OCI-M2 (cell line): ENCODE results near the gene VDAC1.
"Not testable (repeated sequence)": the region's sequence is repeated elsewhere in the genome, so short reads cannot be mapped to it uniquely, and the experiment has no call there.

Experiments used
- DNase-seq: peaks from one replicate; lab custom pipeline; 2025; ENCODE audit not compliant: unreplicated experiment; lab: John Stamatoyannopoulos, UW

VDAC1 gene

DNA sequence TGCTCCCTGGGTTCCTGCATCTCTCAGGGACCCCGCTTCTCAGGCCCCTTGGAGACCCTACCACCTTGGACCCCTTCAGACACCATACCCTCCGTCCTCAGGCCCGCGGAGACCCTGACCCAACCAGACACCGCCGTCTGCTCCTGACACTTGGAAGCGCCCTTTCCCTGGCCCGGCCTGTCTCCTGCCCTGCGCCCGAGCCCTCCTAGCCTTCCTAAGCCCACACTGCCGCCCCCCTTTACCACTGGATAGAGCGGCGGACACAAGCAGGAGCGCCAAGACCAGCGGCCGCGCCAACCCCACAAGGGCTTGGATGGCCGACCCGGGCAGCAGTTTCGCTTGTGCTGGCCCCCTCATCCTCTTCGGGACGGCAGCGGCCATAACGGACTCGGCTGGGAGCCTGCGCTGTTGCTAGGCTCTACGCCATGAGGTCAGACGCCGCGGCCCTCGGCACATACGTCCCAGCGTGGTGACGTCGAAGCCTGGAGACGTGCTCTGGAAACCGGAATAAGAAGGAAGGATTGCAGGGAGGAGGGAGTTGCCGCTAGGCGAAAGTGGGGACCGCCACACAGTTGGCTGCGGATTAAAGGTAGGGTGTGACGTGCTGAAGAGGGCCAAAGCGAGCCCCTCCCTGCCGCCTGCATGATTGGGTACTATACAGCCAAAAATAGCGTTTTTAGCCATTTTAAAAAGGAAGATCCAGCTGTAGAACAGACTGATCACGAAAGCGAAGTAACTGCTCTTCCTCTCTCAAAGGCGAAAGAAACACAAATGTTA is 36.4 kb downstream of the VDAC1 start, which contains the start of gene C5orf15:
Gene C5orf15 (minus strand): TSS at position 422 of the 777 bp plus-strand sequence. CDS start 41 bp downstream, at position 381.
- peak; percentile 34 for DNase-seq

DNA sequence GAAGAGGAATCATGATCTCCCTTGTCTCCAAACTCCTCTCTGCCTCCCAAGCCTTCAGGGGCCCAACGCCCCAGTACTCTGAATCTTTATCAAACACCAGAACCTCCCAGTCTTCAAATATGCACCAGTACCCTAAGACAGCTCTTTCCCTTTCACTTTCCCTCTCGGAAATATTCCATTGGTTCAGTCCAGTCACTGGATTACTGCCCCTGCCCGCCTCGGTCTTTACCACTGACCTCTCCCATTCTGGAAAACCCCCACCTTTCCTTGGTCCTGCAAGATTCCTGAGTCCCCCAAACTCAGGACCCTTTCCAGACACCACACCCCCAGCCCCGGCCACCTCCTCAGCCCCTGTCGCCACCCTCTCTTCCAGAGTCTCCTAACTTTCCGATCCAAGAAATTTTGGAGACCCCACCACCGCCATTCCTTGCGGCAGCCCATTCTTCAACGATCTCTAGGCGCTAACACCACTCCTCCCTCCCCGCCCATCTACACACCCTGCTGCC is 37.0 kb downstream of the VDAC1 start:
- no peak for DNase-seq

DNA sequence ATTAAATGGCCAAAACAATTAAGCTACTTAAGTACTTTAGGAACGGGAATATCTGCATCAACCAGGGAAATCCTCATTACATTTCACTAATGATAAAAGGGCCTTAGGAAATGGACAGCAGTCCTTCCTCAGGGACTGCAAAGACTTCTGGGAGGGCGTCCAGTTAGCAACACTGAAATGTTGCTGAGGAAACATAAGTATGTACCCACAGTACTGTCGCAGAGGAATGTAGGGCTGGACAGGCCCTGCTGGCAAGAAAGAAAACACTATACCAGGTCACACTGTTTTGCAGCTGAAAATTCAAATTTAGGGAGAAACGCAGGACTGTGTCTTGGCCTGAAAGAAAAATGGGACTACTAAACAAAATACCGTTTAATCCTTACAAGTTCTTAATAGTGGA is 37.7 kb downstream of the VDAC1 start:
- DNase-seq = no peak

DNA sequence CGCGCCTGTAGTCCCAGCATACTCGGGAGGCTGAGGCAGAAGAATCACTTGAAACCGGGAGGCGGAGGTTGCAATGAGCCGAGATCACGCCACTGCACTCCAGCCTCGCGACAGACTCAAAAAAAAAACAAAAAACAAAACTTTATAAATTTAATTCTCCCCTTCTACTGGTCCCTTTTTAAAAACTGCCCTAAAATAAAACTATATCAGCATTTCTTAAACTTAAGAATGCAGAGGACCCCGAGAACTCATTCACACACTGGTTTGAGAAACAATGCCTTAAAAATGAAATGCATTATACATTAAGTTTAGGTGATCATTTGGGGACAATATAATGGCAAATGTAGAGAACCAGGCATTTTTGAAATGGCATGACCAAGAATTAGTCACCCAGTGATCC is 38.7 kb downstream of the VDAC1 start:
- no peak for DNase-seq

DNA sequence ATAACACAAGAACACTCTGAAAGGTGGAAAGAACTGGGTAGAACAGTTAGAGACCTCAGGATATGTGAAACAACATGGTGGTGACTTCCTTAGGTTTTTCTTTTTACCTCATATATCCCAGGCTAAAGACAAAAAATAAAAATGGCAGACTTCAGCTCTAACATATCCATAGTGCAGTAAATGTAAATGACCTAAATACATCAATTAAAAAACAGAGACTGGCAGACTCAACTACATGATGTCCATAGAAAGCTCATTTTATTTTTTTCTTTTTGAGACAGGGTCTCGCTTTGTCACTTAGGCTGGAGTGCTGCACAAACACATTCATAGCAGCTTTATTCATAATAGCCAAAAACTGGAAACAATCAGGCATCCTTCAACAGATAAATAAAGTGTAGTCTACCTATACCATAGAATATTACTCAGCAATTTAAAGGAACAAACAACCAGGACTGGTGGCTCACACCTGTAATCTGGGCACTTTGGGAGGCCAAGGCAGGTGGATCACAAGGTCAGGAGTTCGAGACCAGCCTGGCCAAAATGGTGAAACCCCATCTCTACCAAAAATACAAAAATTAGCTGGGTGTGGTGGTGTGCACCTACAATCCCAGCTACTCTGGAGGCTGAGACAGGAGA is 41.2 kb downstream of the VDAC1 start:
- no peak for DNase-seq

DNA sequence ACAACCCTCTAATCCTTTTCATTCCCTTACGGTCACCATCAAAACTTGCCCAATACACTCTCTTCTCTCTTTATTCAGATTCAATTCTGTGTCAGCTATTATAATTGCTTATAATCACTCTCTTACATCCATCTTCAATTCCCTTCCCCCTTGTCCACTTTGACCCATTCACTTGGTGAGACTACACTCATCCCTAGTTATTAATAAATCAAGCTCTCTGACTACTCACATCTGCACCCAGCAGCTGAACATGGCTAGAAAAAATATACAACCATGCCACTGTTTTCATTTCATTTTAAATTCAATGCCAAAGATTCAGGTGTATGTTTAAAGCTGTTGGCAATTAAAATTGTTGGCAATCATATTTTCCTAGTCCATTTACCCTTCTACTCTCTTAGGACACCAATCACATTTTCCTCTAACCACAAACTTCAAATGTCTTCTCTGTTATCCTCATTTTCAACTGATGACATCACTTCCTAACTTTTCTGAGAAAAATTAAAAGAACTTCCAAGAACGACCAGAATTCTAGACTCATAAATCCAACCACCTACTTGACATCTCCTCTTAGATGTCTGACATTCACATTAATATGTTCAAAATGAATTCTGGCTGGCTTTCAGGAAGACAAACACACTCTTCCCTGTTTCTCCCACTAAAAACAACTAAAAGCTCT is 41.8 kb downstream of the VDAC1 start:
- no peak for DNase-seq

DNA sequence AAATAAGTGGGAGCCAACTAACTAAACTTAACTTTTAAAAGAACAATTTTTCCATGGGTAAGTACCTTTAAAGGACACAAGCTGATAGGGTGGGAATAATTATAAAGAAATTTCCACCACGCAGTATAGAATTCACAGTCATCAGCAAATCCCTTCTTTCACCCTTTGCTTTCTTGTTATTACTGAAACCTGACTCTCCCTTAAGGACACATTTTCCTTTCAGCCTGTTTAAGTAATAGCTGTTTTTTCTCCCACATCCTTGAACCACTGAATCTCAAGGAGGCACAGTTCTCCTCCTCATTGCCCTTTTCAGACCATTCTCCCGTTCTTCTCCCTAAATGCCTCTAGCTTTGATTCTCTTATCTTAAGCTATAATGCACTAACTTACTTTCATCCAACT is 42.6 kb downstream of the VDAC1 start:
- no peak for DNase-seq

DNA sequence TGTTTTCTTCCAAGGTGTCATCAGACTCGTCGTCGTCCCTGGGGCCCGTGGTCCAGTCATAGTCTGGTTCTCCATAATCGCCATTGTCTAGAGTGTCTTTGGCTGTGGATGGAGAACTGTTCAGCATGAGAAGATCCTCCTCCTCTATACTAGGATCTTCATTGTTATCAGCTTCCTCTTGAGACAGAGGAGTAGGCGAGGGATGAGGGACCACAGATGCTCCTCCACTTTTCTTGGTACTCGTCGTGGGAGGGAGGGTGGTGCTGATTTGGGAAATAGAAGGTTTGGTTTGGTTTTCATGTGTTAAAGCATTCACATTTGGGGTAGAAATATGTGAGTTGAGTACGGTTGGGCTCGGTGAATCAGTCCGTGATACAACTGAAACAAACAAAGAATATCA is 45.1 kb downstream of the VDAC1 start:
- DNase-seq = no peak

DNA sequence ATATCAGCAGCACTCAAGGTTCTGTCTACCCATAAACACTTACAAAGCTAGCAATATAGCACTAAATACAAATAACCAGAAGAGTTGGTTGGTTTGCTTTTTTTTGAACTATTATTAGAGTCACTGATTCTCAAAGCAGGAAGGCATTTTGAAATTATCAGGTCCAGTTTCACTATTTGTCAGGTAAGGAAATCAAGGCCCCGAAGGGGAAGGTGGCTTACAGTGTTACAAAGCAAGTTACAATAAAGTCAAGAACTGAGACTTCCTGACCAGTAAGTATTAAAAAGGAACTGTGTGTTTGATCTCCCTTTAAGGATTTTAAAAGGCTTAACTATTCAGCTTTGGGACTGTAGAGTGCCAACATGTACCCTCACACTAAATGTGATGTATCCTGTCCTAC is 47.2 kb downstream of the VDAC1 start:
- DNase-seq = no peak

DNA sequence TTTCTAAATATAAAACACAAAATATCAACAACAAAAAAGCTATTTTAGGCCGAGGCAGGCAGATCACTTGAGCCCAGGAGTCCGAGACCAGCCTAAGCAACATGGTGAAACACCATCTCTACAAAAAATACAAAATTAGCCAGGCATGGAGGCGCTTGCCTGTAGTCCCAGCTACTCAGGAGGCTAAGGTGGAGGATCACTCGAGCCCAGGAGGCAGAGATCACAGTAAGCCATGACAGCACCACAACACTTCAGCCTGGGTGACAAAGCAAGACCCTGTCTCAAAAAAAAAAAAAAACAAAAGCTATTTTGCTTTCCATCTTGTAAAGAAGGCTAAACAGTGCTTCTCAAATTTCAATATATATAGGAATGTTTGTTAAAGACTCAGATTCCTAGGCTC is 47.7 kb downstream of the VDAC1 start:
- no peak for DNase-seq

DNA sequence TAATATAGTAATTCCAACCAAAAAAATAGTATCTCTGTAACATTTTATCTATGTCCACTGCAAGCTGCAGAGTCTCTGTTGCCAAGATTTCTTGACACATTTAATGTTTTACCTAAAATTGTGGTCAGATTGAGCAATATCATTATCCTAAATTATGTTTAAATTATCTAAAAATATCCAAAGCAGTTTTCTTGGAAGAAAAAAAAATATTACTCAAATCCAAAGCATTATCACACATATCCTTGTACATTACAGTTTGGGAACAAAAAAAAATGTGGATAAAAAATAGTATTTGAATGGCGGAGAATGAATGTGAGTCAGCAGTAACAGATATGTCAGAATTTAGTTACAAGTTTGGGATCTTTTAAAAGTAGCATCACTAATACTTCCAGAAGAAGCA is 48.6 kb downstream of the VDAC1 start:
- DNase-seq = not testable (repeated sequence)

DNA sequence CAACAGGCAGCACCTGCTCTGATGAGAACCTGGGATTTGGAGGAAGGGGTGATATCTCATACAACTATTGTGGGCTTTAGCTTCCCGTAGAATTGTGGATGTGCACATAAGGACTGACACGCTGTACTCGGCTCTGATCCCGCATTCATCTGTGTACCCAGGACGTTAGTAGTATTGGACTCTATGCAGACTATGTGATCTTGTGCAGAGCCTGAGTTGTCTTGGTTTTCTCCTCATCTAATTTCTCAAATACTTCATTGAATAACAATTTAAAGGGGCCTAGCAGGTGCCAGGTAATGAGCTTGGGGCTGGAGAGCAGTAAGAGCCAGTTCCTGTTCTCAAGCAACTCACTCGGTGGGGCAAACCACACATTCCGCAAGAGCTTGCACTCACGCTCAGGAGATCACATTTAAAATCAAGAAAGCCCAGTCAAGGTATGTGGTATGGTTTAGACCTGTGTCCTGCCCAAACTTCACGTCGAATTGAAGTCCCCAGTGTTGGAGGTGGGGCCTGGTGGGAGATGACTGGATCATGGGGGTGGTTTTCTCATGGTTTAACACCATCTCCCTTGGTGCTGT is 51.1 kb downstream of the VDAC1 start:
- DNase-seq = no peak

DNA sequence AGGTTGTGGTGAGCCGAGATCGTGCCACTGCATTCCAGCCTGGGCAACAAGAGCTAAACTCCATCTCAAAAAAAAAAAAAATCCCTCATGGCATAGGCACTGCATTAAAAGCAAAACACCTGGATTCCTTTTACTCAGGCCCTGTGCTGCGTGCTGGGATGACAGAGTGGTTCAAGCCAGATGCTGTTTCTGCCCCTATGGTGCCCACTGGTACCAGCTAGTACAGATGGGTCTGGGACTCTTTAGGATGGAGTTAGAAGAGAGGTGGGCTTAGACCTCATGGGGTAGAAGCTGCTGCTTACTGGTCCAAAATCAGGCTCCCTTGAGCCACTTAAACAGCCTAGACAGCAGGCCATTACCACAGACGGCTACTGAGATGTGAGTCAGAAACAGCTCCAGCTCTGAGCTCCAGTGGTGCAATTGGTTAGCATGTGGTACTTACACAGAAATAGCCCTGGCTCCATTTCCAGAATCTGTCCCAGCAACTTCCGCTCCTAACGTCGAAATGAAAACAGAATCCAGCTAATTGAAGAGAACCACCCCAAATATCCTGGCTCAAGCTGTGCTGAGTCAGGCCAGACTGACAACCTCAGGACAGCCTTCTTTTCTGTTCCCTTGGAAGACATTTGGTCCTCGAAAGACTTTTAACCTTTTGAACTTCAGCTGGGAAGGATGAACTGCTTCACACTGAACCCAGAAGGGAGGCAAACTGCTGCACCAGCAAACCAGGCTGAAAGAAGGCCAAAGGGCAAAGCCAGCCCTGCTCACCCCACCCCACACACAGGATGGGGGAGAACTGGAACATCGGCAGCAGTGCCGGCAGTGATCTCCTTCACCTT is 51.8 kb downstream of the VDAC1 start:
- no peak for DNase-seq

DNA sequence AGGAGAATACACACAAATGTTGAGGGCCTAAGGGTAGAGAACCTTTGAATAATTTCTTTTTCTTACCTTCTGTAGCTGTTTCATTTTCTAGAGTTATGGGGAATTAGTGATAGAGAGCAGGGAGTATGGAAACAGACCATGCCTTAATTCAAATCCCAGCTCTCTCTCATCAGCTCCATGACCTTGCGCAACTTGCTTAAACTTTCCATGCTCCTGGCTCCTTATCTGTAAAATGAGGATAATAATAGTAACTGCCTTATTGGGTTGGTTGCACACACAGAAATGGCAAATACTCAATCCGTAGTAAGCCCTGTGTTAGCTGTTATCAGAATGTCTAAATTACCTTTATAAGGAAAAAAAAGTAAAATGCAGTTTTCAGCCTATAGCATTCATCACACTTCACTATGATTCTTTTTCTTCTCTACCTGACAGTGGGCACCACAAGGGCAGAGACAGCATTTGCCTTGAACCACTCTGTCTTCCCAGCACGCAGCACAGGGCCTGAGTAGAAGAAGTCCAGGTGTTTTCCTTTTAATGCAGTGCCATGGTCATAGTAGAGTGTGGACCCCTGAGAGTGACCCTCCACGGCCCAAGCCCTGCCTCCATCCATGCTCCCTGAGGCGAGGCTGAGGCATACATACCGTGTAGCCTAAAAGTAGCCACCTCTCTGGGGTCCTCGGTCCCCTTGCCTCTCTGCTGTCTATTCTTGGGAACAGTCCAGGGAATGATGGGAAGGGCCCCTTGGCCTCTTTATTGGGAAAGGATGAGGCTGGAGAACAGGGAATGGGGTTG is 53.8 kb downstream of the VDAC1 start:
- DNase-seq = no peak

DNA sequence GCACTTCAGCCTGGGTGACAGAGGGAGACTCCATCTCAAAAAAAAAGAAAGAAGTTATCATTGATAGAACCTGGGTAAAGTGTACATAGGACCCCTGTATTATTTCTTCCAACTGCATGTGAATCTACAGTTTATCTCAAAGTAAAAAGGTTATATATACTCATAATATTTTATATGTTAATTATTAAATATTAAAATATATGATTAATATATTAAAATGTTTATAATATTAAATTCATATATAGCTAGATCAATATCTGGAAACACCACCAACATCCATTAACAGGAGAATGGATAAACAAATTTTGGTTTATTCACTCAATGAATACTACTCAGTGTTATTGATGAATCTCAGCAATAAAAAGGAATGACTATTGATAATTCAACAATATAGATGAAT is 56.1 kb downstream of the VDAC1 start:
- DNase-seq = no peak

DNA sequence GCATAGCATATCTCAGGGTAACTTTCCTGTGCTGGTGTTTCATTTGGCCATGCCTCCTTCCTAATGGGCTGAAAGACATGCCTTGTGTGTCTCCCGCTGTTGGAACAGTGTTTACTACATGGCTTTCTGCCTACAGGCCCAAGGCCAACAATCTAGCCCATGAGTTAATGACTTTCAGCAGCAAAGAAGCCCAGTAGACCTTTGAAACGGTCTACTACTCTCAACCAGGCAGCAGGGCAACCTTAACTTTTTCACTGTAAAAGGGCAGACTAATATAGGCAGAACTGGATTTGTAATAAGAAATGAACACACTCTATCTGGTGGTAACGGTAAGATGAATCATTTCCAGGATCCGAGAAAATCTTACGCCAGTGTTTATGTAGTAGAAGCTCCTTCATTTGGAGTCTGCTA is 57.3 kb downstream of the VDAC1 start:
- no peak for DNase-seq

DNA sequence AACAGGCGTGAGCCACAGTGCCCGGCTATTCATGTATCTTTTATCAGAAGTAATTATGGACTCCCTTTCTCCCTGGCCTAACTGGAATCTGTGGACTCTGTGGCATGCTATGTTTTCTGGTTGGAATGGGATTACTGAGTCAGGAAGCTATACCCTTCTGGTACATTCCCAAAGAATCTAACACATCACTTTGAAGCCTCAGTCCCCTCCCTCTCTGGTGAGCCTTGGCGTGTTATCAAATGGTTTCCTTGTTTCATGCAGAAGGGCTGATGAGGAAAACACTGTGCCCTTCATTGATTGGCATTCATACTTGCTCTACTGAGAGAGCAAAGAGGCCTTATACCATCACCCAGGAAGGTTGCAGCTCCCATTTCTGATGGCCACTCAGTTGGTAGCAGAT is 59.2 kb downstream of the VDAC1 start:
- no peak for DNase-seq

DNA sequence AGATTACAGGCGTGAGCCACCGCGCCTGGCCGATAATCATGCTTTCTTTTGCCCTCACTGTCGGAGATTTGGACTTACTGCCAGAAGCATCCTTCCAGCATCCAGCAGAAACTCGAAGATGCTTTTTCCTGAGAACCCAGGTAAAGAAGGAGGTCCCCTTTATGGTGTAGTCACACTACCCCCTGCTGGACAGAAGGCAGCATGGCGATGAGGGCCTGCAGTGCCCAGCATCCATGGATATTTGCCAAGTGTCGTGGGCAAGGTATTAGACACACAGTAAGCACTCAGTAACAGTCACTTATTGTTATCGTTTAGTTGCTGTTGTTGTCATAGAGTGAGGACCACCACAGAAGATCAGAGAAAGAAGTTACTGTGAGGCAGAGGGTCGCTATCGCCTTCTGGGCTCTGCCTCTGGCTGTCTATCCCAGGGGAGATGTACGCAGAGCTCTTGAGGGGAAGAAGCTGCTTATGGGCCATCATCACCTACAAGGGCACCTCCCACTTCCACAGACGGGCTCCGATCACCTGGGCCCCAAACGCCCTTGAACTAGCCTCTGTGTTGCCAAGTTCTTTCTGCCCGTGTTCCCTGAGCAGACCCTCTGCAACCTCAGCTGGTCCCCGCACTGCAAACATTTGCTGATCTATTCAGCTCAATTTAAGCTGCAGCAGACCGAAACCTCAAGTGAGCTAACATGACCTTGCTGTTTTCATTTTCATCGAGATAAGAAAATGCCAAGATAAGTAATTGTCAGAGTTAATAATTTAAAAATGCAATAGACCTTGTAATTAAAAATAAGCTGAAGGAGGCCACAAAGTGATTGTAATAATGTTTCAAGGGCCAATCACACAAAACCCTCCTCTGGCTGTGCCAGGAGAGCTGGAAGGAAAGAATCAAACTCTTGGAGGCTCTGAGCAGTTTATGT is 60.3 kb downstream of the VDAC1 start:
- DNase-seq = no peak

DNA sequence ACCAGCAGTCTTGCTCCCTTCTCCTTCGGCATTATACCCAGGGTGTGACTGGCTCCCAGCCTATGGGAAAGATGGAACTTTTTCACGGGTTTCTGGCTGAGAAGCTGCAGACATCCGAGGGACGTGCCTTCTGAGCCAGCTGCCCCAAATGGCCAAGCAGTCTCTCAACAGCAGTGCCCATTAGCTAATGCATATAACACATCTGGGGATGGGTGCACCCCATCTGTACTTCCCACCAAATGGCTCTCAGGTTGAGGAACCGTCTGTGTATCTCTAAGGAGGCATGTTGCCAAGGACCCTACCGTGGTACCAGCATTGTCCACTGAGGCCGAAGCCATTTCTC is 61.3 kb downstream of the VDAC1 start:
- DNase-seq = no peak
